ENCODE data around the gene MGAT2. TPM values are rescaled to one million over a fixed set of nuclear protein-coding genes. Genes with fewer than 3 reads are reported as not detected.

The MGAT2 gene
- total and polyA plus RNA-seq, 2 donors from 2014 or later = 11.9 to 31.8 TPM

- Histone ChIP-seq H3K9ac (ENCODE audit: low read length in 3 of 3) (peak overlapping the region in 1 of 3 donors; percentile 98), H3K9me3 (ENCODE audit: control insufficient read depth in 2 of 3, insufficient read depth in 1 of 3, low read length in 3 of 3) (no peaks in the 10 kb centered on the region), H3K36me3 (ENCODE audit: control insufficient read depth in 2 of 3, insufficient read depth in 3 of 3, low read length in 3 of 3) (peaks cover 2 to 5% (median 3%) of the 10 kb centered on the region in 3 donors), H3K27ac (ENCODE audit: low read depth in 2 of 2, low read length in 2 of 2) (no peak overlapping the region), H3K27me3 (ENCODE audit: control insufficient read depth, insufficient read depth, low read length) (no peaks in the 10 kb centered on the region), H3K4me1 (ENCODE audit: control insufficient read depth in 2 of 3, insufficient read depth in 2 of 3, low read depth in 1 of 3, low read length in 3 of 3) (peaks cover 0 to 9% (median 6%) of the 10 kb centered on the region in 3 donors), H3K4me3 (ENCODE audit: low read length in 3 of 3) (peak overlapping the region; percentile 60 to 99 (median 86))
- intact Hi-C loops (cut with DNase I) = no loop called here
- TF ChIP-seq, protein P1, sequence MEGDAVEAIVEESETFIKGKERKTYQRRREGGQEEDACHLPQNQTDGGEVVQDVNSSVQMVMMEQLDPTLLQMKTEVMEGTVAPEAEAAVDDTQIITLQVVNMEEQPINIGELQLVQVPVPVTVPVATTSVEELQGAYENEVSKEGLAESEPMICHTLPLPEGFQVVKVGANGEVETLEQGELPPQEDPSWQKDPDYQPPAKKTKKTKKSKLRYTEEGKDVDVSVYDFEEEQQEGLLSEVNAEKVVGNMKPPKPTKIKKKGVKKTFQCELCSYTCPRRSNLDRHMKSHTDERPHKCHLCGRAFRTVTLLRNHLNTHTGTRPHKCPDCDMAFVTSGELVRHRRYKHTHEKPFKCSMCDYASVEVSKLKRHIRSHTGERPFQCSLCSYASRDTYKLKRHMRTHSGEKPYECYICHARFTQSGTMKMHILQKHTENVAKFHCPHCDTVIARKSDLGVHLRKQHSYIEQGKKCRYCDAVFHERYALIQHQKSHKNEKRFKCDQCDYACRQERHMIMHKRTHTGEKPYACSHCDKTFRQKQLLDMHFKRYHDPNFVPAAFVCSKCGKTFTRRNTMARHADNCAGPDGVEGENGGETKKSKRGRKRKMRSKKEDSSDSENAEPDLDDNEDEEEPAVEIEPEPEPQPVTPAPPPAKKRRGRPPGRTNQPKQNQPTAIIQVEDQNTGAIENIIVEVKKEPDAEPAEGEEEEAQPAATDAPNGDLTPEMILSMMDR (IDR thresholded peaks at IDR 0.05; ENCODE audit: borderline replicate concordance, extremely low read depth, insufficient read depth) = no peak
- no peak for DNase-seq
- FAIRE-seq = no peak
Measured at GRCh38 chr14:49622022-49622607, 1.5 kb downstream of the MGAT2 start.

DNA sequence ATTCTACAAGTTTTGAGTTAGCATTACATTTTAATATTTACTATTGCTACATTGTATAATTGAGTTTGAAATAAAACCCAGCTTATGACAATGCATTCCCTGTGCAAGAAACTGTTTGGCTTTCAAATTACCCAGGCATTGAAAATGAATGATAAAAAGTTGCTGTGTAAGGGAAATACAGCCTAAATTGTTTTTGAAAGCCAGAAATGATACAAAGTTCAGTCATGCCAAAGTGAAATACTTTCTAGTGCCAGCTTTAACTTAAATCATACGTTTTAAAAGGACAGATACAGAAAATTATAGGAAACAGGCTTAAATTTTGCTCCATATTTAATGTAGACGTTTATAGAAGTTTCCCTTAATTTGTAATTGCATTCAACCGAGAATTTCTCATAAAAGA lies 2.8 kb downstream of the MGAT2 start:
- H3K36me3 ChIP-seq (ENCODE audit: control insufficient read depth in 2 of 3, insufficient read depth in 3 of 3, low read length in 3 of 3) = peaks cover 0 to 3% (median under 1%) of the 10 kb centered on the region in 3 donors
- H3K4me3 ChIP-seq (ENCODE audit: low read length in 3 of 3) = peak overlapping the region in 1 of 3 donors; percentile 99
- TF ChIP-seq, protein P1 (IDR thresholded peaks at IDR 0.05; ENCODE audit: borderline replicate concordance, extremely low read depth, insufficient read depth) = no peak
- no peaks in the 10 kb centered on the region for H3K27me3 ChIP-seq (ENCODE audit: control insufficient read depth, insufficient read depth, low read length)
- no peak overlapping the region for H3K9ac ChIP-seq (ENCODE audit: low read length in 3 of 3)
- H3K27ac ChIP-seq (ENCODE audit: low read depth in 2 of 2, low read length in 2 of 2) = no peak overlapping the region
- no peaks in the 10 kb centered on the region for H3K9me3 ChIP-seq (ENCODE audit: control insufficient read depth in 2 of 3, insufficient read depth in 1 of 3, low read length in 3 of 3)
- DNase-seq (no peak), FAIRE-seq (no peak)
- peaks cover 0 to 9% (median 6%) of the 10 kb centered on the region in 3 donors for H3K4me1 ChIP-seq (ENCODE audit: control insufficient read depth in 2 of 3, insufficient read depth in 2 of 3, low read depth in 1 of 3, low read length in 3 of 3)
- intact Hi-C loops (cut with DNase I) = no loop called here

DNA sequence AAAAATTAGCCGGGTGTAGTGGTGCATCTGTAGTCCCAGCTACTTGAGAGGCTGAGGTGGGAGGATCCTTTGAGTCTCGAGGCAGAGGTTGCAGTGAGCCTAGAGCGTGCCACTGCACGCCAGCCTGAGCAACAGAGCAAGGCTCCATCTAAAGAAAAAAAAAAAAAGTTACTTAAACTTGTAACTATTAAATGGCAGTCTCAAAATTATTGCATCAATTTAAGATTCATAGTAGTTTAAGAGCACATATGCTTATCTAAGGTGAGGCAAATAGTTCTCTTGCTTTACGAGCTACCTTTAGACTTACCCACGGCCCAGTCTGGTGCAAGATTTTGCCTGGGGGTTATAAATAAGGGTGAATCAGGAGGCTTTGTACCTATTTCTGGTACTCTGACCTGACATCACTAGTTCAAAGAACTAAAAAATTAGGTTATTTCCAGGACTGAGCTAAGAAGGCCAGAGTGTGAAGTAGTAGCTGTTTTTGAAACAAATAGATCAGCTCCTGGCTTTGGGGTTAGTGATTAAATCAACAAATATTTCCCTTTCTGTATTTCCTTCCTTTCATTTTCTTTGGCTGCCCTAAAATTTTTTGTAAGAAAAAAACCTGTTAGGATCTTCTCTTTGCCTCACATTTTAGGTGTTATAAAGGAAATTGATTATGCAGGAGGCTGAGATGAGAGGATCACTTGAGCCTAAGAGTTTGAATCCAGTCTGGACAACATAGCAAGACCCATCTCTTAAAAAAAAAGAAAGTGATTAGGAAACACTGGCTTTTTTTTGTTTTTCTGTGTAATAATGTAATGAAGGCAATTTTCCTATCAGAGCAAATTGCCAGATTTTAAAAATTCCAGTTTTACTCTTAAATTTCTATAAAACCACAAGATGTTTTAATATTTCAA lies 3.6 kb downstream of the MGAT2 start:
- intact Hi-C loops (cut with DNase I) = no loop called here
- Histone ChIP-seq H3K9me3 (ENCODE audit: control insufficient read depth in 2 of 3, insufficient read depth in 1 of 3, low read length in 3 of 3) (no peaks in the 10 kb centered on the region), H3K4me3 (ENCODE audit: low read length in 3 of 3) (no peak overlapping the region), H3K27ac (ENCODE audit: low read depth in 2 of 2, low read length in 2 of 2) (no peak overlapping the region), H3K27me3 (ENCODE audit: control insufficient read depth, insufficient read depth, low read length) (no peaks in the 10 kb centered on the region), H3K36me3 (ENCODE audit: control insufficient read depth in 2 of 3, insufficient read depth in 3 of 3, low read length in 3 of 3) (peaks cover 0 to 3% (median 0%) of the 10 kb centered on the region in 3 donors), H3K4me1 (ENCODE audit: control insufficient read depth in 2 of 3, insufficient read depth in 2 of 3, low read depth in 1 of 3, low read length in 3 of 3) (peaks cover 0 to 9% (median 6%) of the 10 kb centered on the region in 3 donors), H3K9ac (ENCODE audit: low read length in 3 of 3) (peak overlapping the region in 1 of 3 donors; percentile 49)
- FAIRE-seq = no peak
- TF ChIP-seq, protein P1 (IDR thresholded peaks at IDR 0.05; ENCODE audit: borderline replicate concordance, extremely low read depth, insufficient read depth) = no peak
- DNase-seq = no peak
